GM12873 (cell line): ENCODE data around the gene PDCD5.

Experiments used
- CTCF ChIP-seq: IDR thresholded peaks from 2 replicates; pipeline ENCODE4 v1.5.1; 2012; ENCODE audit warnings: low read depth, mild to moderate bottlenecking, moderate library complexity, low read length, control low read depth; ENCODE audit not compliant: insufficient read depth; ENCODE audit errors: missing control alignments

The PDCD5 gene

GRCh38 chr19:32613008-32613407 lies 32.0 kb downstream of the PDCD5 start:
- TF ChIP-seq CTCF = no peak

- no peak for TF ChIP-seq CTCF
Measured at GRCh38 chr19:32614916-32615315, 33.9 kb downstream of the PDCD5 start.

GRCh38 chr19:32615569-32615968 lies 34.6 kb downstream of the PDCD5 start:
- no peak for TF ChIP-seq CTCF

- no peak for TF ChIP-seq CTCF
Measured at GRCh38 chr19:32619051-32619685, 38.2 kb downstream of the PDCD5 start.

- no peak for TF ChIP-seq CTCF
Measured at GRCh38 chr19:32622002-32622401, 41.0 kb downstream of the PDCD5 start.

- TF ChIP-seq CTCF = no peak
Measured at GRCh38 chr19:32624410-32624809, 43.4 kb downstream of the PDCD5 start.

- no peak for TF ChIP-seq CTCF
Measured at GRCh38 chr19:32626969-32627368, 46.0 kb downstream of the PDCD5 start.

- no peak for TF ChIP-seq CTCF
Measured at GRCh38 chr19:32627714-32628270, 46.8 kb downstream of the PDCD5 start.
